Measurements from ENCODE around the gene ADAMTS5. TPM values are rescaled to one million over a fixed set of nuclear protein-coding genes. Genes with fewer than 3 reads are reported as not detected.

The ADAMTS5 gene
- total and polyA plus RNA-seq, 9 of the 15 experiments (the other 6 are each of a cell fraction or from before 2014, with no cell fraction given), result not detected

GRCh38 chr21:26914557-26914956 lies 52.3 kb downstream of the ADAMTS5 start:
- TF ChIP-seq C11orf30 (IDR thresholded peaks at IDR 0.05; ENCODE audit: low read depth), result no peak
- TF ChIP-seq DEAF1 (CRISPR knock-in tag; IDR thresholded peaks at IDR 0.05), result no peak
- TF ChIP-seq HIVEP1 (CRISPR knock-in tag; IDR thresholded peaks at IDR 0.05), result no peak
- no peak for TF ChIP-seq NR4A1 (CRISPR knock-in tag; IDR thresholded peaks at IDR 0.05)
- no peak for TF ChIP-seq NR4A1 (tag; IDR thresholded peaks at IDR 0.05)
- no peak for ATAC-seq
- no peaks in the 10 kb centered on the region for H4K20me1 ChIP-seq (replicated peaks; ENCODE audit: control insufficient read depth, insufficient read depth, low read length)
- no peaks in the 10 kb centered on the region for H3K9me1 ChIP-seq (ENCODE audit: control insufficient read depth, insufficient read depth, low read length)
- intact Hi-C loops (cut with micrococcal nuclease), result no loop called here
- FAIRE-seq, result no peak
- H3K27me3 ChIP-seq (ENCODE audit: control insufficient read depth in 2 of 2, insufficient read depth in 2 of 2, low read length in 2 of 2), result no peaks in the 10 kb centered on the region
- no TSS peak for BruUV-seq (replicated peaks)
- no peaks in the 10 kb centered on the region for H3K79me2 ChIP-seq (ENCODE audit: control insufficient read depth, insufficient read depth, low read length)
- no peaks in the 10 kb centered on the region for H3K4me1 ChIP-seq (replicated peaks in 1 of 2; ENCODE audit: control insufficient read depth in 2 of 2, insufficient read depth in 2 of 2, low read length in 2 of 2)
- H2AFZ ChIP-seq (ENCODE audit: low read depth, low read length), result no peak overlapping the region
- CTCF ChIA-PET (ENCODE audit: low intra/inter-chr PET ratio), result no interaction called here
- no peak for DNase-seq (ENCODE audit: extremely low read depth in 1 of 4, low spot score in 3 of 4)
- H3K27ac ChIP-seq (ENCODE audit: extremely low read depth, low read depth, low read length), result no peak overlapping the region
- POLR2A ChIA-PET, result no interaction called here
- in situ Hi-C loops (cut with MboI), result no loop called here
- no peak overlapping the region for H3K4me3 ChIP-seq
- H3K9me3 ChIP-seq (replicated peaks; ENCODE audit: control insufficient read depth, insufficient read depth, low read depth, low read length), result no peaks in the 10 kb centered on the region
- no peaks in the 10 kb centered on the region for H3K36me3 ChIP-seq (ENCODE audit: control insufficient read depth, insufficient read depth, low read length)
- no peak overlapping the region for H3K4me2 ChIP-seq (ENCODE audit: insufficient read depth, low read length)
- H3K9ac ChIP-seq (ENCODE audit: insufficient read depth in 1 of 2, low read depth in 2 of 2, low read length in 2 of 2), result no peak overlapping the region

GRCh38 chr21:26912466-26912865 lies 54.4 kb downstream of the ADAMTS5 start:
- ChIA-PET POLR2A (no interaction called here), CTCF (ENCODE audit: low intra/inter-chr PET ratio) (no interaction called here)
- no peak overlapping the region for H3K4me3 ChIP-seq
- H3K4me1 ChIP-seq (replicated peaks in 1 of 2; ENCODE audit: control insufficient read depth in 2 of 2, insufficient read depth in 2 of 2, low read length in 2 of 2), result no peaks in the 10 kb centered on the region
- no TSS peak for BruUV-seq (replicated peaks)
- no peak overlapping the region for H2AFZ ChIP-seq (ENCODE audit: low read depth, low read length)
- in situ Hi-C loops (cut with MboI), result no loop called here
- H3K4me2 ChIP-seq (ENCODE audit: insufficient read depth, low read length), result no peak overlapping the region
- H3K27ac ChIP-seq (ENCODE audit: extremely low read depth, low read depth, low read length), result no peak overlapping the region
- no peaks in the 10 kb centered on the region for H4K20me1 ChIP-seq (replicated peaks; ENCODE audit: control insufficient read depth, insufficient read depth, low read length)
- no peak overlapping the region for H3K9ac ChIP-seq (ENCODE audit: insufficient read depth in 1 of 2, low read depth in 2 of 2, low read length in 2 of 2)
- intact Hi-C loops (cut with micrococcal nuclease), result no loop called here
- no peaks in the 10 kb centered on the region for H3K27me3 ChIP-seq (ENCODE audit: control insufficient read depth in 2 of 2, insufficient read depth in 2 of 2, low read length in 2 of 2)
- no peaks in the 10 kb centered on the region for H3K9me1 ChIP-seq (ENCODE audit: control insufficient read depth, insufficient read depth, low read length)
- no peaks in the 10 kb centered on the region for H3K79me2 ChIP-seq (ENCODE audit: control insufficient read depth, insufficient read depth, low read length)
- H3K9me3 ChIP-seq (replicated peaks; ENCODE audit: control insufficient read depth, insufficient read depth, low read depth, low read length), result no peaks in the 10 kb centered on the region
- DNase-seq (ENCODE audit: extremely low read depth in 1 of 4, low spot score in 3 of 4) (no peak), FAIRE-seq (no peak), ATAC-seq (no peak)
- no peaks in the 10 kb centered on the region for H3K36me3 ChIP-seq (ENCODE audit: control insufficient read depth, insufficient read depth, low read length)
- 0% methylated on average over 1 of the region's 1 CpG for WGBS (ENCODE audit: insufficient coverage, low coverage, missing lambda C conversion rate)
- TF ChIP-seq THAP7 (CRISPR knock-in tag; IDR thresholded peaks at IDR 0.05) (no peak), E2F8 (IDR thresholded peaks at IDR 0.05; ENCODE audit: low read depth, partially characterized antibody) (no peak), GTF3C2 (IDR thresholded peaks at IDR 0.05; ENCODE audit: borderline replicate concordance, extremely low read depth, insufficient read length) (no peak), RNF2 (IDR thresholded peaks at IDR 0.05) (no peak)

Data from K562 (cell line).